Neural progenitor cell (in vitro differentiated cells): Measurements from ENCODE around the gene FAM120A. TPM values are rescaled to one million over a fixed set of nuclear protein-coding genes. Genes with fewer than 3 reads are reported as not detected.

Experiments used
- DNase-seq: peaks from one replicate; pipeline ENCODE4 v3.0.0-alpha.2; 2016; ENCODE audit warnings: low spot score
- H2AFZ ChIP-seq: fragments of 200-600 bp; sonication (generic); replicated peaks from 2 replicates; pipeline ENCODE4 v1.6.1; 2016; ENCODE audit warnings: antibody characterized with exemption
- H3F3A ChIP-seq: fragments of 200-600 bp; sonication (generic); 2 replicates; pipeline ENCODE4 v1.6.1; 2016; ENCODE audit warnings: antibody characterized with exemption, low read depth
- H3K27ac ChIP-seq: fragments of 200-600 bp; sonication (generic); 2 replicates; pipeline ENCODE4 v1.5.1; 2016; ENCODE audit warnings: mild to moderate bottlenecking
- H3K27me3 ChIP-seq: fragments of 200-600 bp; sonication (generic); 2 replicates; pipeline ENCODE4 v1.6.1; 2016; ENCODE audit warnings: mild to moderate bottlenecking, moderate library complexity
- H3K36me3 ChIP-seq: fragments of 200-600 bp; sonication (generic); 2 replicates; pipeline ENCODE4 v1.5.1; 2016
- H3K4me1 ChIP-seq: fragments of 200-600 bp; sonication (generic); 2 replicates; pipeline ENCODE4 v1.6.1; 2016; ENCODE audit warnings: mixed run types
- H3K4me2 ChIP-seq: fragments of 200-600 bp; sonication (generic); 2 replicates; pipeline ENCODE4 v1.6.1; 2016
- H3K4me3 ChIP-seq: fragments of 200-600 bp; sonication (generic); 2 replicates; pipeline ENCODE4 v1.5.1; 2016
- H3K79me2 ChIP-seq: fragments of 200-600 bp; sonication (generic); 2 replicates; pipeline ENCODE4 v1.6.1; 2016; ENCODE audit warnings: low read depth
- H3K9ac ChIP-seq: fragments of 200-600 bp; sonication (generic); 2 replicates; pipeline ENCODE4 v1.6.1; 2016
- H3K9me3 ChIP-seq: fragments of 200-600 bp; sonication (generic); 2 replicates; pipeline ENCODE4 v1.5.1; 2016; ENCODE audit warnings: low read depth
- H4K20me1 ChIP-seq: fragments of 200-600 bp; sonication (generic); 2 replicates; pipeline ENCODE4 v1.6.1; 2016; ENCODE audit warnings: low read depth
- H3K27ac Mint-ChIP-seq: 3 replicates; pipeline ENCODE4 v1.8.0; 2021; ENCODE audit warnings: mixed read lengths
- H3K27me3 Mint-ChIP-seq: 2 replicates; pipeline ENCODE4 v1.8.0; 2022; ENCODE audit warnings: low read depth, mild to moderate bottlenecking, inconsistent platforms, moderate library complexity, mixed read lengths; ENCODE audit not compliant: insufficient read depth
- H3K36me3 Mint-ChIP-seq: 3 replicates; pipeline ENCODE4 v1.8.0; 2021; ENCODE audit warnings: mixed read lengths
- H3K4me1 Mint-ChIP-seq: 3 replicates; pipeline ENCODE4 v1.8.0; 2021; ENCODE audit warnings: mixed read lengths
- H3K4me3 Mint-ChIP-seq: 3 replicates; pipeline ENCODE4 v1.8.0; 2021; ENCODE audit warnings: mild to moderate bottlenecking, moderate library complexity, mixed read lengths
- H3K9me3 Mint-ChIP-seq: 3 replicates; pipeline ENCODE4 v1.8.0; 2020; ENCODE audit warnings: mixed read lengths
- CTCF ChIP-seq: fragments of 200-600 bp; sonication (generic); IDR thresholded peaks from 2 replicates; pipeline ENCODE4 v1.5.1; 2017; ENCODE audit warnings: antibody characterized with exemption, mild to moderate bottlenecking
- EZH2 ChIP-seq: fragments of 200-600 bp; sonication (generic); IDR thresholded peaks from 2 replicates; pipeline ENCODE4 v1.6.1; 2017; ENCODE audit warnings: antibody characterized with exemption, mild to moderate bottlenecking, moderate library complexity
- EZH2phosphoT487 ChIP-seq: fragments of 200-600 bp; sonication (generic); IDR thresholded peaks from 2 replicates; pipeline ENCODE4 v1.6.1; 2017; ENCODE audit warnings: antibody characterized with exemption
- total RNA-seq: library from RNA; depleted of rRNA; stranded (reverse); fragments of >200 nt; gene quantifications from 2 replicates; pipeline ENCODE4 v1.2.3, GENCODE V29; 2015; ENCODE audit warnings: low replicate concordance

FAM120A gene
- total RNA-seq, 1 donor from 2014 or later, result 17.2 TPM

GRCh38 chr9:93572636-93573515 is 121.4 kb downstream of the FAM120A start:
- no peak for DNase-seq
- no peak overlapping the region for H3K4me2 ChIP-seq
- H4K20me1 ChIP-seq, result peaks cover 4% of the 10 kb centered on the region
- H3F3A ChIP-seq, result no peaks in the 10 kb centered on the region
- Mint-ChIP-seq H3K36me3 (peaks cover 10% of the 10 kb centered on the region), H3K4me3 (peak overlapping the region; percentile 24), H3K27me3 (peaks cover 7% of the 10 kb centered on the region), H3K4me1 (peaks cover 11% of the 10 kb centered on the region), H3K9me3 (peaks cover 13% of the 10 kb centered on the region), H3K27ac (no peak overlapping the region)
- H3K36me3 ChIP-seq, result no peaks in the 10 kb centered on the region
- H3K27me3 ChIP-seq, result peaks cover 9% of the 10 kb centered on the region
- no peak overlapping the region for H3K4me3 ChIP-seq
- peaks cover 15% of the 10 kb centered on the region for H3K4me1 ChIP-seq
- no peak for TF ChIP-seq CTCF
- TF ChIP-seq EZH2, result no peak
- no peak for TF ChIP-seq EZH2phosphoT487
- no peaks in the 10 kb centered on the region for H3K9me3 ChIP-seq
- no peak overlapping the region for H2AFZ ChIP-seq
- no peak overlapping the region for H3K27ac ChIP-seq
- H3K9ac ChIP-seq, result no peak overlapping the region
- H3K79me2 ChIP-seq, result peaks cover 20% of the 10 kb centered on the region

- Mint-ChIP-seq H3K9me3 (peaks cover 13% of the 10 kb centered on the region), H3K27me3 (peaks cover 7% of the 10 kb centered on the region), H3K27ac (no peak overlapping the region), H3K4me1 (peaks cover 17% of the 10 kb centered on the region), H3K36me3 (peaks cover 10% of the 10 kb centered on the region), H3K4me3 (peak overlapping the region; percentile 24)
- no peak for DNase-seq
- no peak overlapping the region for H3K9ac ChIP-seq
- H3K79me2 ChIP-seq, result peaks cover 26% of the 10 kb centered on the region
- peaks cover 15% of the 10 kb centered on the region for H3K4me1 ChIP-seq
- H3F3A ChIP-seq, result no peaks in the 10 kb centered on the region
- H4K20me1 ChIP-seq, result peaks cover 10% of the 10 kb centered on the region
- H3K27me3 ChIP-seq, result peaks cover 9% of the 10 kb centered on the region
- H3K36me3 ChIP-seq, result no peaks in the 10 kb centered on the region
- no peak for TF ChIP-seq EZH2
- no peak for TF ChIP-seq CTCF
- TF ChIP-seq EZH2phosphoT487, result no peak
- no peak overlapping the region for H2AFZ ChIP-seq
- no peak overlapping the region for H3K4me3 ChIP-seq
- H3K9me3 ChIP-seq, result no peaks in the 10 kb centered on the region
- H3K27ac ChIP-seq, result no peak overlapping the region
- no peak overlapping the region for H3K4me2 ChIP-seq
These were observed 122.0 kb downstream of the FAM120A start for GRCh38 chr9:93573516-93573828.

GRCh38 chr9:93574091-93574899 is 122.8 kb downstream of the FAM120A start:
- Histone ChIP-seq H3K4me3 (no peak overlapping the region), H3K79me2 (peaks cover 32% of the 10 kb centered on the region), H3F3A (no peaks in the 10 kb centered on the region), H3K4me2 (no peak overlapping the region), H3K9me3 (no peaks in the 10 kb centered on the region), H3K27ac (no peak overlapping the region), H3K9ac (no peak overlapping the region), H3K4me1 (peaks cover 15% of the 10 kb centered on the region), H2AFZ (no peak overlapping the region), H3K36me3 (no peaks in the 10 kb centered on the region), H3K27me3 (peaks cover 9% of the 10 kb centered on the region), H4K20me1 (peaks cover 18% of the 10 kb centered on the region)
- Mint-ChIP-seq H3K27me3 (peaks cover 12% of the 10 kb centered on the region), H3K27ac (no peak overlapping the region), H3K4me3 (peak overlapping the region; percentile 93), H3K9me3 (peaks cover 13% of the 10 kb centered on the region), H3K36me3 (peaks cover 10% of the 10 kb centered on the region), H3K4me1 (peaks cover 25% of the 10 kb centered on the region)
- DNase-seq, result no peak
- TF ChIP-seq CTCF, result no peak
- no peak for TF ChIP-seq EZH2phosphoT487
- TF ChIP-seq EZH2, result no peak
